ENCODE measurements around the gene PXDC1.

DNA sequence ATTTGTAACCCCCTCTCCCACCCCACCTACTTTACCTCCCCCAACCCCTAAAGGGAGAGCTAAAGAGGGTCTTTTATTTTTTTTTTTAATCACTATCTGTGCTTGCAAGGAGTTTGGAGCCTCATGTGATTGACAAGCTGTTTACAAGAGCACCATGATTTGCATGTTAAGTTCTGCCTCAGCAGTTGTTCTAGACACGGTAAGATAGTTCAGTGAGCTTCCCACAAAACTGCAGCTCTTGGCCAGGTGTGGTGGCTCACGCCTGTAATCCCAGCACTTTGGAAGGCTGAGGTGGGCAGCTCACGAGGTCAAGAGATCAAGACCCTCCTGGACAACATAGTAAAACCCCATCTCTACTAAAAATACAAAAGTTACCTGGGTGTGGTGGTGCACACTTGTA, 5.0 kb upstream of the PXDC1 start:
- TF ChIP-seq SUZ12 (IDR thresholded peaks at IDR 0.05; ENCODE audit: extremely low read depth, insufficient read depth, insufficient read length), result no peak
- TF ChIP-seq YY1 (IDR thresholded peaks at IDR 0.05; ENCODE audit: insufficient read depth, insufficient read length), result no peak

Data from NT2/D1 (cell line).